GM12872 (cell line): ENCODE data around the gene ITGBL1.

ENCODE experiments used
- TF ChIP-seq, protein P1 (sequence below): IDR thresholded peaks from 3 replicates; pipeline ENCODE4 v1.5.1; 2011; ENCODE audit warnings: low read depth, mild to moderate bottlenecking, low read length, moderate library complexity; ENCODE audit not compliant: insufficient read depth

The ITGBL1 gene

DNA sequence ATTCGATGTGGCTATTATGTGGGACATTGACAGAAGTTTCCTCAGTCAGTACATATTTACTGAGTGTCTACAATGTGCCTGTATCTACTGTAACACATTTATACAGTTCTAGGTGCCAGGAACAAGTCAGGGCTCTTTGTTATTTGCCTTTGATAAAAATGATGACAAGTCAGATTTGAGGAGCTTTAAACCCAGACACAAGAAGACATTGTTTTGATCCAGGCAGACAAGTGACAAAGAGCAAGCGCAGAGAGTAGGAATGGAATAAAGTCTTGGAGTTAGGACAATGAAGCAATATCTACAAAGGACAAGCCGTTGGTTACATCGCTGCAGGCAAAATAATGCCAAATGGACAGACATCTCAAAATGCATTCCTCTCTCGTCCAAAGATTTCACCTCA, 70.1 kb downstream of the ITGBL1 start:
- TF ChIP-seq, protein P1, sequence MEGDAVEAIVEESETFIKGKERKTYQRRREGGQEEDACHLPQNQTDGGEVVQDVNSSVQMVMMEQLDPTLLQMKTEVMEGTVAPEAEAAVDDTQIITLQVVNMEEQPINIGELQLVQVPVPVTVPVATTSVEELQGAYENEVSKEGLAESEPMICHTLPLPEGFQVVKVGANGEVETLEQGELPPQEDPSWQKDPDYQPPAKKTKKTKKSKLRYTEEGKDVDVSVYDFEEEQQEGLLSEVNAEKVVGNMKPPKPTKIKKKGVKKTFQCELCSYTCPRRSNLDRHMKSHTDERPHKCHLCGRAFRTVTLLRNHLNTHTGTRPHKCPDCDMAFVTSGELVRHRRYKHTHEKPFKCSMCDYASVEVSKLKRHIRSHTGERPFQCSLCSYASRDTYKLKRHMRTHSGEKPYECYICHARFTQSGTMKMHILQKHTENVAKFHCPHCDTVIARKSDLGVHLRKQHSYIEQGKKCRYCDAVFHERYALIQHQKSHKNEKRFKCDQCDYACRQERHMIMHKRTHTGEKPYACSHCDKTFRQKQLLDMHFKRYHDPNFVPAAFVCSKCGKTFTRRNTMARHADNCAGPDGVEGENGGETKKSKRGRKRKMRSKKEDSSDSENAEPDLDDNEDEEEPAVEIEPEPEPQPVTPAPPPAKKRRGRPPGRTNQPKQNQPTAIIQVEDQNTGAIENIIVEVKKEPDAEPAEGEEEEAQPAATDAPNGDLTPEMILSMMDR: no peak

- TF ChIP-seq, protein P1: no peak
Observed at GRCh38 chr13:101523154-101524131, 71.0 kb downstream of the ITGBL1 start.

GRCh38 chr13:101527130-101527529, 74.7 kb downstream of the ITGBL1 start:
- TF ChIP-seq, protein P1: no peak

DNA sequence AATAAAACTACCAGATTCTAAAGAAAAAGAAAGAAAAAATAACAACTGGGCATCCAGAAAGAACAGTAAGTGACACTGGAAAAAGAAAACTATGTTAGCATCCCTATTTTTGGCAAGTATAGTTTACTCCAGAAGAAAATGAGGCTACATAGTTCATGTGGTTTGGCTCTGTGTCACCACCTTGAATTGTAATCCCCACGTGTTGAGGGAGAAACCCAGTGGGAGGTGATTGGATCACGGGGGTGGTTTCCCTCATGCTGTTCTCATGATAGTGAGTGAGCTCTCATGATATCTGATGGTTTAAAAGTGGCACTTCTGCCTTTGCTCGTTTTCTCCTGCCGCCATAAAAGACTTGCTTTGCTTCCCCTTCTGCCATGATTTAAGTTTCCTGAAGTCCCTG, 76.9 kb downstream of the ITGBL1 start:
- TF ChIP-seq, protein P1: no peak

DNA sequence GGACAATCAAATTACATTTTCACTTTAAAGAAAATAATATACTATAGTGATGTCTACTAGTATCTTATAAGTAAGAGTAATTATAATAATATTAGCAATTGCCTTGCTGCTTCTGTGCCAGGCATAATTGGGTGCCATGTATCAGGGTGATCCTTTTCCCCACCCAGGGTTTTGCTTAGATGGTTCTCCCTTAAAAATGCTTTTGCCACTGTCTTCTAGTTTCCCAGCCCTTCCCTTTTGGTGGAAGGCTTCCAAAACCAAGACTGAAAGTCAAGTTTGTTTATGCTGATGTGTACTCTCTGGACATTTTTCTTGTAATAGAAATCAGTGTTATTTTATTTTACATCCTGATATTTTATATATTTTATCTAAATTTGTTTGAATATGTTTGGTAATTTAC, 77.8 kb downstream of the ITGBL1 start:
- TF ChIP-seq, protein P1: no peak

GRCh38 chr13:101535192-101535746, 82.8 kb downstream of the ITGBL1 start:
- TF ChIP-seq, protein P1: no peak

GRCh38 chr13:101536079-101536478, 83.6 kb downstream of the ITGBL1 start:
- TF ChIP-seq, protein P1: no peak
